ENCODE data around the gene PROB1. TPM values are rescaled to one million over a fixed set of nuclear protein-coding genes. Genes with fewer than 3 reads are reported as not detected.
"Not testable (repeated sequence)": the region's sequence is repeated elsewhere in the genome, so short reads cannot be mapped to it uniquely, and the experiment has no call there.

The PROB1 gene
- polyA plus RNA-seq, 3 donors, result 2.4 to 4.3 (median 3.4) TPM

DNA sequence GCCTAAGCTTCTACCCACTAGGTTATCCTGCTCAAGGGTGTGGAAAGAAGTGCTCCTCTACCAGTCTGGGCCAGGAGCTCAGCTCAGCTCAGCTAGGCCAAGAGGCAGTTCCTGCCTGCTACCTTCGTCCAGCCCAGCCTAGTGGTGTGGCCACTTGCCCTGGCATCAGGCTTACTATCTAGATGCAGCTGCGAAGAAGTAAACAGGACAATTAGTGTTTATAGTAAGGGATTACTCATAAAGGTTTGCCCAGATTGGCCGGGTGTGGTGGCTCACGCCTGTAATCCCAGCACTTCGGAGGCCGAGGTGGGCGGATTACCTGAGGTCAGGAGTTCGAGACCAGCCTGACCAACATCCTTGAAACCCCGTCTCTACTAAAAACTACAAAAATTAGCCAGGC is 21.7 kb upstream of the PROB1 start:
- DNase-seq (ENCODE audit: extremely low read depth in 1 of 11, low read depth in 9 of 11, low spot score in 4 of 11), result no peak

DNA sequence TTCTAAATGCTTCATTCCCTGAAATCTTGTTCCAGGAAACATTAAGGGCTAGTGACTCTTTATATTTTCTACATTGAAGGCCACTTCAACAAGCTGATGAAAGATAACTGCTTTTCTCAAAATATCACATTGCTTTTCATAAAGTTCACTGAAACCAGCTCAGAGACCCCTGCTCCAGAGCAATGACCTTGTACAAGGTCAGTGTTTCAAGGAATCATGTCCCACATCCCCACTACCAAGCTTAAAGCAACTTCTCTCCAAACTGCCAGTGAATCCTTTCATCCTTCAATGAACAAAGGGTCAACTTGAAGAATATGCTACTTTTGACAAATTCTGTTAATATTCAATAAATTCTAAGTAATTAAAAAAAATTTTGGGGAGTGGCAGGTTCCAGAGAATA is 21.0 kb upstream of the PROB1 start:
- no peak for DNase-seq (ENCODE audit: extremely low read depth in 1 of 11, low read depth in 9 of 11, low spot score in 4 of 11)

DNA sequence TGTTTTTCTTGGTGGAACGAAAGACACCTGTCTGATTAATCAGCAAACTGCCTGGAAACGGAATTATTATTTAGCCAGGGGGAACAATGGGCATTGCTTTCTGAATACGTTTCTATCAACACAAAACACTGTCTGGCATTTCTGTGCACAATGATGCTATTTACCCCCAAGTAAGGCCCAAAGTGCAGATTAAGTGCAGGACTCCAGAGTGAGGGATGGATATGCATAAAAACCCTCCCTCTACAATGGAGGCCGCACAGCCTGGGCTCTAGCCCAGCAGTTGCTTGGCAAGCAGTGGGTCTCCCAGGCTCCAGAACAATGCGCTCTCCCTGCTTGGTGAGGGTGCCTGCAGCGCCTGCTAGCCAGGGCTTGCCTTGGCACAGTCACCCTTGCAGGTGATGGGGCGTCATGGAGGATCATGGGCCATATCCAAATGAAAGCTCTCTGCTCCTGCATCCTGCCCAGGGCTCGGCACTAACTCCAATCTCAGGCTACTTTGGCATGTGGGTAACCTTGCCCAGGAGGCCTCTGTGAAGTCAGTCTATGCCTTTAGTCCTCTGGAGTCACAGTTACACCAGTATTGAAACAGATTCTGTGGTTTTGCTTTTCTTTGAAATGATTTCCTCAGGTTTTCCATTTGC is 20.4 kb upstream of the PROB1 start:
- DNase-seq (ENCODE audit: extremely low read depth in 1 of 11, low read depth in 9 of 11, low spot score in 4 of 11), result no peak

DNA sequence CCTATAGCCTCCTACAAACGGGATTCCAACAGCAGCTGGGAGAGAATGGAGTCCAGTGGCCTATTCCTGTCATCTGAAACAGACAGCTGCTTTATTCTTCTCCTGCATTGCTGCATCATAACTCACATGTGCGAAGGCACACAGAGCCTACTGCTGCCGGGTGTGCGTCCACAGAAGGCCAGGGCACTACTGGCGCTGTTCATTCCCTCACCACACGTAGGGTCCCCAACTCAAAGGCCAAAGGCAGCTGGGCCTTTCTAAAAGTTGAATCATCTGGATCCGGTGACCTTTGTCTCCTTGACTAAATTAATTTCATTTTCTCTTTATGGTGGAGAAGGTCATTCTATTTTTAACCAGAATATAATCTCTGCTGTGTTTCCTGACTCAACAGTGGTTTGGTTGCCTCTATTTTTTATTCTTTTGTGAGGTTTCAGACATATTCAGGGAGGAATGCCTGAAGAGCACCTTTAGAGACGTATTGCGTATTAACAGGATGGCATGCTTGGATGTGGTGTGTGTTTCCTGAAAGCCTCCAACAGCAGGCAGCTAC is 19.8 kb upstream of the PROB1 start:
- no peak for DNase-seq (ENCODE audit: extremely low read depth in 1 of 11, low read depth in 9 of 11, low spot score in 4 of 11)

DNA sequence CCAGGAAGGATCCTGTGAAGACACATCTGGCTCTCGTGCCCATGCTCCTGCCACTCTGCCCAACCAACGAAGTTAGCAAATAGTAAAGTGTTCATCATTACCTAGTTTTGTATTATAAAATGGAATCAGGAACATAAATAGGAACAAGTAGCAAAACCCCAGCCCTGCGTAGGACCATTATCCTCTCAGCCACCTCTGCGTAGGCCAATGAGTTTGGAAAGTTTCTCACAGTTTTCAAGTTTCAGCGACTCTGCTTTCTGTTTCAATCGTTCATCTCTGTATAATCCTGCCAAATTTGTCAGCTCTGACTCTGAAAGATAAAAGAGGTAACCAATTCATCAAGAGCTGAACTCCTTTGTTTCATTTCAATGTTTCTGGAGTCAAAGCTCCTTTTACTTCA is 19.1 kb upstream of the PROB1 start:
- DNase-seq (ENCODE audit: extremely low read depth in 1 of 11, low read depth in 9 of 11, low spot score in 4 of 11), result no peak

DNA sequence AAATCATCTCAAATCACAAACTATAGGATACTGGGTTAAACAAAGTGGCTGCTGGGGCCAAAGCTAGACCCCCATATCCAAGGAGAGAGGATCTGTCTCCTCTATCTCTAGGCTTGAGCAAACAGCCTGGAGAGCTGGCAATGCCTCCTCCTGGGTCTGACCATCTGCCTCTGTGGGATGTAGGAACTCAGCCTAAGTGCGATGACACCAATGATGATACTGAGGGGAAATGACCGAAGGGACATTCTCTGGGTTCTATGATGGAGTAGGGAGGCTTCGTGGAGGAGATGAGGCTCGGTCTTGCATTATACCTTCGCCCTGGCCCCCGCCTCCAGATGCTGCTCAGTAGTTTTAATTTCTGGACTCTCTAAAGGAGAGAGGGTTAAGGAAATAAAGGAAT is 18.2 kb upstream of the PROB1 start:
- no peak for DNase-seq (ENCODE audit: extremely low read depth in 1 of 11, low read depth in 9 of 11, low spot score in 4 of 11)

DNA sequence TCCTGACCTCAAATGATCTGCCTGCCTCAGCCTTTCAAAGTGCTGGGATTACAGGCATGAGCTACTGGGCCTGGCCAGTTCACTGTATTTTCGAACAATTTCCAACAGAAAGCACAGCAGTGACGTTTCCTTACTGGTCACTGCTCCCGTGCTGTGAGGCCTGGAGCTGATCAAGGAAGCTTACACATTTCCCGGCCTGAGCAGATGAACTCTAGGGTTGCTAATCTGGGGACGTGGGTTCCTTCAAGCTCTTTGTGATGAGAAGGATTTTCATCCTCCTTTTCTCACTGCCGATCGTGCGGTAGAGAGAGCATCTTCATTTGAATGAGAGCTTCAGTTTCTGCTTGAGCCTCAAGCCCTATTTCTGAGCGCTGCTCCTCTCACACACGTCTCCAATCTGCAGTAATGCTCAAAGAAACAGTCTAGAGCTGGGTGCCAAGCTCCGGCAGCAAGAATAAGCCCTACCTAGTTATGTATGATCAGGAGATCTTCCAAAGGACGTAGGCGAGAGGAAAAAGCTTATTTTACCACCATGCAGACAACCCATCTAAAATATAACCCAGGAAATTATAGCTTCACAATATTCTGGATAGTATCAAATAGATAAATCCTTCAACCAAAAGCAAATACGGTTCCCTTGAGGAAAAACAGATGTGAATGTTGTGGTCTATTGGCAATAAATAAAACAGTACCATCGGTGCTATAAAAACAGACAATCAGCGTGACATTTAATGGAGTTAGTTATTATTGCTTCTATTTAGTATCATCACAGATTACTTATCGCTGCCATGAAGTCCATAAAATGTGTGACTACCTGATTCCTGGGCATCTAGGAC is 16.3 kb upstream of the PROB1 start:
- no peak for DNase-seq (ENCODE audit: extremely low read depth in 1 of 11, low read depth in 9 of 11, low spot score in 4 of 11)

DNA sequence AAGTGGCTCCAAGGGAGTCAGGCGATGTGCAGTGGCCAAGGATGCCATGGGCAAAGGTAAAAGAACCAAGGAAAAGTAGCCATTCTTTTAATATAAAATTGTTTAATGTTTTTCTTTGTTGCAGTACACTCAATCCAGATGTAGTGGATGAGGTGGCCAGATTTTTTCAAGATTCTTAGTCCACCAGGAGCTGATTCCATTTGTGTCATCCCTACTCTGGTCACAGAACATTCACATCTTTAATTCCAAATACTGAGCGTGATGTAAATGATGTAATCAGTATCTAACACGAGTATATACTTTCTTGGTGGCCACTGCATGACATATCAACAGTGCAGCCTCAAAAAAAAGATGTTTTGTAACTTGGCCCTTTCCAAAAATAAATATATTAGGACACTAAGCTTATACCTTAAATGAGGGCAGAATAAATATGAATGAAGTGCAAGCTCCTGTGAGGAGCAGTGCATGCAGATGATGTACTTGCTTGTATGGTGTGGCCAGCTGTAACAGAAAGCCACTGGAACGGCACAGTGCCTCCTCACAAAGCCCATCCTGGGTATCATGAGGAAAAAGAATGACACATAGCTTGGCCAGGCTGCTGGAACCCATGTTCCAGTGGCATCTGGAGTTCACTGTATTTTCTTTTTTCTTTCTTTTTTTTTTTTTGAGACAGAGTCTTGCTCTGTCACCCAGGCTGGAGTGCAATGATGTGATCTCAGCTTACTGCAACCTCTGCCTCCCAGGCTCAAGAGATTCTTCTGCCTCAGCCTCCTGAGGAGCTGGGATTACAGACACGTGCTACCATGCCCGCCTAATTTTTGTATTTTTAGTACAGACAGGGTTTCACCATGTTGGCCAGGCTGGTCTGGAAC is 15.5 kb upstream of the PROB1 start:
- DNase-seq (ENCODE audit: extremely low read depth in 1 of 11, low read depth in 9 of 11, low spot score in 4 of 11), result no peak

DNA sequence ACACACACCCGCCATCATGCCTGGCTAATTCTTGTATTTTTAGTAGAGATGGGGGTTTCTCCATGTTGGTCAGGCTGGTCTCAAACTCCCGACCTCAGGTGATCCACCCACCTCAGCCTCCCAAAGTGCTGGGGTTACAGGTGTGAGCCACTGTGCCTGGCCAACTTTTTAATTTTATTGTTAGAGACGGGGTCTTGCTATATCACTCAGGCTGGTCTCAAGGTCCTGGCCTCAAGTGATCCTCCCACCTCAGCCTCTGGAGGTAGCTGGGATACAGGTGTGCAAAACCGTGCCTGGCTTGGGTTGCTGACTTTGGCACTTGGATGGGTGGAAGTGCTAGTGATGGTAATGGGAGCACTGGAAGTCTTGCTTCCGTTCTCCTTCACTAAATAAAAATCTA is 14.2 kb upstream of the PROB1 start:
- DNase-seq (ENCODE audit: extremely low read depth in 1 of 11, low read depth in 9 of 11, low spot score in 4 of 11), result not testable (repeated sequence)

DNA sequence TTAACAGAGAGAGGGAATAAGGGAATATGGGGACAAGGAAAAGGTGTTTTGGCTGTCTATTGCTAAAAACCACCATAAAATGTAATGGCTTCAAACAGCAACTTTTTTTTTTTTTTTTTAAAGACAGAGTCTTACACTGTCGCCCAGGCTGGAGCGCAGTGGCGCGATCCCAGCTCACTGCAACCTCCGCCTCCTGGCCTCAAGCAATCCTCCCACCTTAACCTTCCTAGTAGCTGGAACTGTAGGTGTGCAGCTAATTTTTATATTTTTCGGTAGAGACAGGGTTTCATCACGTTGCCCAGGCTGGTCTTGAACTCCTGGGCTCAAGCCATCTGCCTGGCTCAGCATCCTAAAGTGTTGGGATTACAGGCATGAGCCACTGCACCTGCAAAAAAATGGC is 13.3 kb upstream of the PROB1 start:
- no peak for DNase-seq (ENCODE audit: extremely low read depth in 1 of 11, low read depth in 9 of 11, low spot score in 4 of 11)

DNA sequence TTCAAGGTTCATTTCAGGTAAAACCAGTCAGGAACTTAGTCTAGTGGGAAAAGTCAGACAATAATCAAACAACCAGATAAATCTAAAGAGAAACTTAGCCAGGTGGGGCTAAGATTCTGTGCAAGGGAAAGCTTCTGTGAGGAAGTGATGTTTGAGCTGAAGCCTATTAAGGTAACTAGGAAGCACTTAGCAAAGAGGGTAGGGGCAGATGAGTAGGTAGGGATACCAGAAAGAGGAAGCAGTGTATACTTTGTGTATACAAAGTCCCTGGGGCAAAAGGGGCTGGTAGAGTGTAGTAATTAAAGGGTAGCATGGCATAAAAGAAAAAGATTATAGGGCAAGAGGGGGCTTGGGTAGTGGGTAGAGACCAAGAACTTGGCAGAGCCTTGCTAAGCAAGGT is 12.6 kb upstream of the PROB1 start:
- no peak for DNase-seq (ENCODE audit: extremely low read depth in 1 of 11, low read depth in 9 of 11, low spot score in 4 of 11)

DNA sequence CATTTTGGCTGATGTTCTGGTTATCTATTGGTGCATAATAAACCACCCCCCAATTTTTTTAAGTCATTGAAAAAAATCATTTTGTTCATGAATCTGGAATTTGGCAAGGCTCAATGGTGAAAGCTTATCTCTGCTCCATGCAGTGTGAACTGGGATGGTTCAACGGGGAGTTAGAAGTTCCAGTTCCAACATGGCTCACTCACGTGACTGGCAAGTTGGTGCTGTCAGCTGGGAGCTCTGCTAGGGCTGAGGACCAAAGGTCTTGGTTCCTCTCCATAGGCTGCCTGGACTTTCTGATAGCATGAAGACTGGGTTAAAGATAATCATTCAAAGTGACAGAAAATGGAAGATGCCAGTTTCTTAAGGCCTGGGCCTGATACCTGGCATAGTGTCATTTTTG is 12.1 kb upstream of the PROB1 start:
- no peak for DNase-seq (ENCODE audit: extremely low read depth in 1 of 11, low read depth in 9 of 11, low spot score in 4 of 11)

DNA sequence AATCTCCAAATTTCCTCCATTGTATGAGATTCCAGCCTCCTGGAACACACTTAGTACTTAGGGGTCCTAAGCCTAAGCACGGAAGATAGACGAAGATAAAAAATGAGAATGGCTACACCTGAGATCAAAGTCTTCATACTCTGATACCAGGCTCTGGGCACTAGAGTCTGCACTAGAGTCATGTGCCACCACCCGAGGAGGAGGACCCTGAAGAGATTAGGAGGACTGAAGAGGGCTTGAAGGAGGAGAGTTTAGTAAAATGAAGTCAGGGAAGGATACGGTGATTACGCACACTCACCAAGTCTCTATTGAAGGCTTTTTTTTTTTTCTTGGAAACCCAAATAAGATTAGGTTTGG is 9.6 kb upstream of the PROB1 start:
- DNase-seq (ENCODE audit: extremely low read depth in 1 of 11, low read depth in 9 of 11, low spot score in 4 of 11), result no peak

DNA sequence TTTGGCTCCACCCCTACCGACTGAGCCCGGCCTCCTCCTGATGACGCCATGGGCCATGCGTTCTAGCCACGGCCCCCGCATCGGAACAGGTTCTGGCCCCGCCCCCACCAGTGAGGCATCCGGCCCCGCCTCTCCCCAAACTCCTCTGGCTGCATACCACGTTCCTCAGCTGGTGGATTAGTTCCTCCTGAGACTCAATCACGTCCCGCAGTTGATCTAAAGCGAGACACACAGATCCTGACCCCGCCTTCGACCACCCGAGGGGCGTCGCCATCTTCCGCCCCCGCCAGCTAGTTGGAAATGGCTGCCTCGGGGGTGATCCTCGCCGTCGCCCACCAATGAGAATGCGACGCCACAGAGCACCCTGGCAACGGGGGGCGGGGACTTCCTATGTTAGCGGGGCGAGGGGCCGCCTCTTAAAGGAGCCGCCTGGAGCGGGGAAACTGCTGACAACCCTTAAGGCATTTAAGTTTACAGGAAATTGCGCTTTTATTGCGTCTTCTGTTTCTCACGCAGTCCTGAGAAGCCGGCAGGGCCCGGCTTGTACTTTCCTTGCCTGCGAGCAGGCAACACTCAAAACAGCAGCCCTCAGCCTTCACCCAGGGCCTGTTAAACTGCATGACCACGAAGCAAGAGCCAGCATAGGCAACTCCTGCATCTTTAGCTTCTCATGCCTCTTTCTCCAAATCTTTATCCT is 9.0 kb upstream of the PROB1 start, which contains the start of gene SPATA24:
TSS of gene SPATA24 (minus strand) at position 303 of the 697 bp plus-strand sequence. CDS start at position 274, 29 bp downstream.
- DNase-seq (ENCODE audit: extremely low read depth in 1 of 11, low read depth in 9 of 11, low spot score in 4 of 11), result peak; percentile 90 to 98 (median 97)

DNA sequence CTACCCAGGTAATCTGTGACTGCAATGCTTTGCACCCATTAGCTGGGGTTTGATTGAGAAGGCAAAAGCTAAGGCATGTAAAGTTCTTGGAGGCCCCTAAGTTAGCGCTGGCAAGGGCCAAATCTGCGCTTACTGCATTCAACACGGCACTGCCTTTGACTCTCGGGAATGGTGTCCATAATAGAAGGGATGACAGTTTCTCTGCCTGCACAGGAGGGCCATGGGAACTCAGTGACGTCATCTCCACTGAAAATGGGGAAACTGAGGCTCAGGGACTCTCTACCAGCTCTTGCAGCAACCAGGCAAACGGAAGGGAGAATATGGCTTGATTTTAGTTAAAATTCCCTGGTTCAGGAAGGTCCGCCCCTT is 8.5 kb upstream of the PROB1 start:
- DNase-seq (ENCODE audit: extremely low read depth in 1 of 11, low read depth in 9 of 11, low spot score in 4 of 11), result no peak

DNA sequence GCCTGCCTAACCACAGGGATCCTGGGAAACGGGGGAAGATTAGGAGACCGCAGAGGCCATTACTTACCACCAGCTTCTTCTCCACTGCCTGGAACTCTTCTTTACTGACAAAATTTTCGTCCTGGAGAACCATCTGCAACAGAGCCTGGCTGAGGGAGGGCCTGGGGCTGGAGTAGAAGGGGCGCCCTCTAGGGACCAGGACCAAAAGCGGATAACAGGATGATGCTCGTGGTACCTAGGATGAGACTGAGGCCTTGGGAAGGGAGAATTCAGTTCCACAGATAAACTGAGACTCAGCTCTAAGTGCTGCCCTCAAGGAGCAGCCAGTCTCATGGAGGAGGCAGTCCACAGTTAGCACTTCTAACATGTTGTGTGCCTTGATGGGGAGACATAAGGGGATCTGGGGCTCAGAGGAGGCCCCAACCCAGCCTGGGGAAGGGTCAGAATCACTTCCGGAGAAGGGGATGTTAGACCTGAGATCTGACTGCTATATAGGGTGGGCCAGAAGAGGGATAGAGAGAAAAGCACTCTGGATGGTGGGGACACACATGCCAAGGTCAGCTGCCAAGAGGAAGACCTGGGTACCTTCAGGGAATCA is 7.8 kb upstream of the PROB1 start:
- DNase-seq (ENCODE audit: extremely low read depth in 1 of 11, low read depth in 9 of 11, low spot score in 4 of 11), result no peak

DNA sequence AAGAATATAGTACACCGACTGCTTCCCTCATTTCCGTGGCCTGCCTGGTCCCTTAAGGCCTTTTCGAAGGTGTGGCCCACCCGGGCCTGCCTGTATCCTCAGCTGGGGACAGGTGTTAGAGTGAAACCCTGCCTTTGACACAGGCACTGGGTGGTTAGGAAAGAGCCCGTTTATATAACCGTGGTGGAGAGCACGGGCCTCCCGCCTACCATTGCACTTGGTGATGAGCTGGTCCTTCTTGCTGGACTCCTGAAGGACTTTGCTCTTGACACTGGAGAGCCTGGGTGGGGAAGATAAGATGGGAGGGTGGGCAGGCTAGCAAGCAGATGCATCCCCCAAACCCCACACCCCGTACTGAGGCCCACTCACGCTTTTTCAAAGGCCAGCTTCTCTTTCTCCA is 6.6 kb upstream of the PROB1 start:
- DNase-seq (ENCODE audit: extremely low read depth in 1 of 11, low read depth in 9 of 11, low spot score in 4 of 11), result no peak

DNA sequence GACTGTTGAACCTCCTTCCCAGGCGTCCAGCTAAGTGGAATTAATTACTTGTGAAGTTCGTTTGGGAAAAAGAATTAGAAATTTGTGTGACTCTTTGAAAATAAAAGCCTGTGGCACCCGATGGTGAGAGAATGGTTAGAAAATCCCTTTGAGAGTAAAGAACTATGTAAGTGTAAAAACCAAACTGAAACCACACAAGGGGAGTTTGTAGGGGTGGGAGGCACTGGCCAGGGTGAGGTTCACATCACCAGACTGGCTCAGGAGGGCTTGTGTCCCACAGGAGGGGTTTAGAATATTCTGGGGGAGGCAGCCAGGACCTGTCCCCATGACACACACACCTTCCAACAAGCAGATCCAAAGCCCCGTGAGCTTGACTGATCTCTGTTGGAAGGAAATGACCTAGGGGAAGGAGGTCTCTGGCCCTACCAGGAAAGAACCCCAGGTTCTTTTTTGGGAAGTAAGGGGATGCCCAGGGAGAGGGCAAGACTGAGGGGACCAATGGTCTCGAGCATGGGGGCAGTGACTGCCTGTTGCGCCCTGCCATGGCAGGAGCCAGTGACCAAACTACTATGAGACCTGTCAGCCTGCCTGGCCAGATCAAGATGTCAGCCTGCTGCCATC is 4.7 kb upstream of the PROB1 start:
- no peak for DNase-seq (ENCODE audit: extremely low read depth in 1 of 11, low read depth in 9 of 11, low spot score in 4 of 11)
